Measurements from ENCODE around the gene HNRNPA3. TPM values are rescaled to one million over a fixed set of nuclear protein-coding genes. Genes with fewer than 3 reads are reported as not detected.
"Not testable (repeated sequence)": the region's sequence is repeated elsewhere in the genome, so short reads cannot be mapped to it uniquely, and the experiment has no call there.

Gene HNRNPA3
- total RNA-seq, 1 donor from 2014 or later, result 127 TPM

GRCh38 chr2:177188482-177189469 lies 23.8 kb upstream of the HNRNPA3 start:
- DNase-seq, result no peak

- DNase-seq, result no peak
Observed at GRCh38 chr2:177190941-177191340, 21.7 kb upstream of the HNRNPA3 start.

- DNase-seq, result no peak
Observed at GRCh38 chr2:177192788-177193187, 19.8 kb upstream of the HNRNPA3 start.

- DNase-seq, result no peak
Observed at GRCh38 chr2:177193240-177193639, 19.4 kb upstream of the HNRNPA3 start.

- DNase-seq, result no peak
Observed at GRCh38 chr2:177195194-177195593, 17.4 kb upstream of the HNRNPA3 start.

GRCh38 chr2:177200419-177200818 lies 12.2 kb upstream of the HNRNPA3 start:
- not testable (repeated sequence) for DNase-seq

- DNase-seq, result no peak
Observed at GRCh38 chr2:177201919-177202346, 10.7 kb upstream of the HNRNPA3 start.

GRCh38 chr2:177204417-177204816 lies 8.2 kb upstream of the HNRNPA3 start:
- DNase-seq, result no peak

GRCh38 chr2:177207101-177207500 lies 5.5 kb upstream of the HNRNPA3 start:
- DNase-seq, result no peak

- DNase-seq, result peak; percentile 31
Observed at GRCh38 chr2:177211169-177211568, 1.4 kb upstream of the HNRNPA3 start.

GRCh38 chr2:177211576-177212105 lies 953 bp upstream of the HNRNPA3 start:
- DNase-seq, result peak; percentile 43

GRCh38 chr2:177212891-177213856 lies 580 bp downstream of the HNRNPA3 start:
- peak; percentile 95 for DNase-seq

GRCh38 chr2:177217247-177217843 lies 4.8 kb downstream of the HNRNPA3 start:
- DNase-seq, result no peak

- DNase-seq, result not testable (repeated sequence)
Observed at GRCh38 chr2:177219787-177220186, 7.2 kb downstream of the HNRNPA3 start.

GRCh38 chr2:177221534-177221933 lies 8.9 kb downstream of the HNRNPA3 start:
- no peak for DNase-seq

GRCh38 chr2:177221970-177222369 lies 9.4 kb downstream of the HNRNPA3 start:
- DNase-seq, result no peak

- DNase-seq, result not testable (repeated sequence)
Observed at GRCh38 chr2:177223436-177223835, 10.8 kb downstream of the HNRNPA3 start.

- DNase-seq, result no peak
Observed at GRCh38 chr2:177225965-177226360, 13.4 kb downstream of the HNRNPA3 start.

- DNase-seq, result no peak
Observed at GRCh38 chr2:177229442-177230242, 17.0 kb downstream of the HNRNPA3 start.

GRCh38 chr2:177231270-177231669 lies 18.7 kb downstream of the HNRNPA3 start:
- DNase-seq, result no peak

- no peak for DNase-seq
Observed at GRCh38 chr2:177232098-177232704, 19.6 kb downstream of the HNRNPA3 start.

All from tongue (tissue), 2 donors.